IMR-90 (cell line): ENCODE measurements around the gene BTBD9. TPM values are rescaled to one million over a fixed set of nuclear protein-coding genes. Genes with fewer than 3 reads are reported as not detected.

Experiments used
- ATAC-seq: fragments of 200-7000 bp; cut with Tn5 transposase; 2 replicates; pipeline ENCODE4 v1.9.1; 2020; ENCODE audit warnings: low read depth, mild to moderate bottlenecking, moderate library complexity
- BruUV-seq: library from RNA; stranded (reverse); fragments of 400-500 nt; replicated peaks from 2 replicates; lab custom pipeline; 2021; lab: Mats Ljungman, UMichigan
- CTCF ChIA-PET: fragments of 300-600 bp; formaldehyde crosslinking; extraction: SDS; loops from one replicate; lab custom pipeline; 2021; ENCODE audit warnings: antibody characterized with exemption; lab: Yijun Ruan, JAX
- POLR2A ChIA-PET: fragments of 300-600 bp; sonication (Branson Sonifier 250); formaldehyde crosslinking; loops from one replicate; lab custom pipeline; 2022; ENCODE audit warnings: antibody characterized with exemption; ENCODE audit not compliant: unreplicated experiment; lab: Charles Lee
- DNase-seq: peaks from one replicate; pipeline ENCODE4 v3.0.0; 2013
- H2AFZ ChIP-seq: replicated peaks from 2 replicates; pipeline ENCODE3; 2013; ENCODE audit warnings: low read length, mild to moderate bottlenecking; ENCODE audit not compliant: poor library complexity
- H2AK5ac ChIP-seq: 2 replicates; pipeline ENCODE4 v1.6.1; 2013; ENCODE audit warnings: low read depth, low read length, inconsistent platforms
- H2AK9ac ChIP-seq: replicated peaks from 2 replicates; pipeline ENCODE3; 2013; ENCODE audit warnings: mild to moderate bottlenecking, low read depth, low read length, moderate library complexity; ENCODE audit not compliant: poor library complexity
- H2BK120ac ChIP-seq: 2 replicates; pipeline ENCODE4 v1.6.1; 2013; ENCODE audit warnings: low read depth, low read length, inconsistent platforms
- H2BK15ac ChIP-seq: 3 replicates; pipeline ENCODE4 v1.6.1; 2013; ENCODE audit warnings: low read depth, low read length, inconsistent platforms
- H2BK20ac ChIP-seq: 2 replicates; pipeline ENCODE4 v1.6.1; 2013; ENCODE audit warnings: low read depth, mild to moderate bottlenecking, inconsistent platforms, low read length, moderate library complexity
- H2BK5ac ChIP-seq: 2 replicates; pipeline ENCODE4 v1.6.1; 2013; ENCODE audit warnings: mild to moderate bottlenecking, low read depth, low read length, inconsistent platforms; ENCODE audit not compliant: poor library complexity, severe bottlenecking
- H3K14ac ChIP-seq: replicated peaks from 2 replicates; pipeline ENCODE4 v1.6.1; 2013; ENCODE audit warnings: low read depth, low read length, inconsistent platforms
- H3K18ac ChIP-seq: 2 replicates; pipeline ENCODE4 v1.6.1; 2013; ENCODE audit warnings: low read depth, low read length, control low read depth
- H3K23ac ChIP-seq: 2 replicates; pipeline ENCODE4 v1.6.1; 2013; ENCODE audit warnings: low read depth, low read length, inconsistent platforms
- H3K27ac ChIP-seq: 2 replicates; pipeline ENCODE4 v1.5.1; 2013; ENCODE audit warnings: mild to moderate bottlenecking, control low read depth, low read length; ENCODE audit not compliant: insufficient read depth
- H3K27me3 ChIP-seq: 2 replicates; pipeline ENCODE4 v1.6.1; 2013; ENCODE audit warnings: low read length; ENCODE audit not compliant: control insufficient read depth, insufficient read depth
- H3K36me3 ChIP-seq: 2 replicates; pipeline ENCODE4 v1.6.1; 2013; ENCODE audit warnings: low read length, mixed read lengths; ENCODE audit not compliant: control insufficient read depth, insufficient read depth
- H3K4ac ChIP-seq: 2 replicates; pipeline ENCODE4 v1.6.1; 2013; ENCODE audit warnings: low read depth, low read length, inconsistent platforms
- H3K4me1 ChIP-seq: 2 replicates; pipeline ENCODE4 v1.6.1; 2013; ENCODE audit warnings: low read length, mixed read lengths; ENCODE audit not compliant: control insufficient read depth, insufficient read depth
- H3K4me2 ChIP-seq: 2 replicates; pipeline ENCODE4 v1.6.1; 2013; ENCODE audit warnings: low read depth, mild to moderate bottlenecking, control low read depth, low read length, moderate library complexity
- H3K4me3 ChIP-seq: 2 replicates; pipeline ENCODE4 v1.5.1; 2013; ENCODE audit warnings: low read depth, mild to moderate bottlenecking, control low read depth, low read length, moderate library complexity; ENCODE audit not compliant: insufficient read depth
- H3K56ac ChIP-seq: 2 replicates; pipeline ENCODE4 v1.6.1; 2013; ENCODE audit warnings: low read length, inconsistent platforms; ENCODE audit not compliant: insufficient read depth; ENCODE audit errors: extremely low read depth
- H3K79me1 ChIP-seq, 2 experiments: 2 replicates each; pipeline ENCODE4 v1.6.1; 2013; ENCODE audit warnings: low read length in 2 of 2, inconsistent platforms in 1 of 2, low read depth in 1 of 2
- H3K9ac ChIP-seq: 2 replicates; pipeline ENCODE4 v1.6.1; 2013; ENCODE audit warnings: low read depth, low read length, control low read depth
- H3K9me1 ChIP-seq: 2 replicates; pipeline ENCODE4 v1.6.1; 2013; ENCODE audit warnings: low read length, inconsistent platforms; ENCODE audit not compliant: insufficient read depth
- H3K9me3 ChIP-seq: 2 replicates; pipeline ENCODE4 v1.6.1; 2013; ENCODE audit warnings: low read length; ENCODE audit not compliant: control insufficient read depth, insufficient read depth
- H4K20me1 ChIP-seq: 2 replicates; pipeline ENCODE4 v1.6.1; 2013; ENCODE audit warnings: low read length, inconsistent platforms; ENCODE audit not compliant: insufficient read depth
- H4K5ac ChIP-seq: 2 replicates; pipeline ENCODE4 v1.6.1; 2013; ENCODE audit warnings: mild to moderate bottlenecking, low read depth, low read length, control low read depth
- H4K8ac ChIP-seq, 2 experiments: 2 replicates each; pipeline ENCODE4 v1.6.1; 2013; ENCODE audit warnings: low read depth in 2 of 2, low read length in 2 of 2, control low read depth in 1 of 2, inconsistent platforms in 1 of 2
- H4K91ac ChIP-seq: 2 replicates; pipeline ENCODE4 v1.6.1; 2013; ENCODE audit warnings: low read depth, low read length, inconsistent platforms; ENCODE audit not compliant: insufficient read depth
- BHLHE40 ChIP-seq: fragments of 150-350 bp; IDR thresholded peaks from 2 replicates; pipeline ENCODE4 v1.6.1; 2016; ENCODE audit warnings: mild to moderate bottlenecking, low read depth, low read length
- CEBPB ChIP-seq: IDR thresholded peaks from 2 replicates; pipeline ENCODE4 v1.6.1; 2012; ENCODE audit warnings: low read depth, low read length, improper control_type of control experiment
- CHD1 ChIP-seq: IDR thresholded peaks from 2 replicates; pipeline ENCODE4 v1.6.1; 2012; ENCODE audit warnings: low read depth, low read length, improper control_type of control experiment
- FOS ChIP-seq: fragments of 150-350 bp; IDR thresholded peaks from 2 replicates; pipeline ENCODE4 v1.6.1; 2016; ENCODE audit warnings: low read depth, low read length
- MAFK ChIP-seq: IDR thresholded peaks from 2 replicates; pipeline ENCODE4 v1.6.1; 2012; ENCODE audit warnings: low read depth, low read length, improper control_type of control experiment
- MAZ ChIP-seq: IDR thresholded peaks from 2 replicates; pipeline ENCODE4 v1.6.1; 2012; ENCODE audit warnings: low read depth, mild to moderate bottlenecking, low read length, improper control_type of control experiment, moderate library complexity, borderline replicate concordance
- MXI1 ChIP-seq: IDR thresholded peaks from 2 replicates; pipeline ENCODE4 v1.6.1; 2012; ENCODE audit warnings: low read depth, mild to moderate bottlenecking, low read length, moderate library complexity, borderline replicate concordance
- NFE2L2 ChIP-seq: fragments of 150-350 bp; IDR thresholded peaks from 2 replicates; pipeline ENCODE4 v1.6.1; 2016; ENCODE audit warnings: low read depth, mild to moderate bottlenecking, low read length
- POLR2A ChIP-seq: IDR thresholded peaks from 2 replicates; pipeline ENCODE4 v1.6.1; 2012; ENCODE audit warnings: mild to moderate bottlenecking, low read depth, low read length
- RAD21 ChIP-seq: IDR thresholded peaks from 2 replicates; pipeline ENCODE4 v1.6.1; 2012; ENCODE audit warnings: low read length, improper control_type of control experiment
- RCOR1 ChIP-seq: IDR thresholded peaks from 2 replicates; pipeline ENCODE4 v1.6.1; 2012; ENCODE audit warnings: mild to moderate bottlenecking, low read length, improper control_type of control experiment; ENCODE audit not compliant: insufficient replicate concordance
- RFX5 ChIP-seq: IDR thresholded peaks from 2 replicates; pipeline ENCODE4 v1.8.0; 2012; ENCODE audit warnings: low read depth, mild to moderate bottlenecking, low read length, moderate library complexity
- SMC3 ChIP-seq: fragments of 150-350 bp; IDR thresholded peaks from 2 replicates; pipeline ENCODE4 v1.6.1; 2016; ENCODE audit warnings: low read depth, mild to moderate bottlenecking, antibody characterized with exemption, low read length, moderate library complexity
- USF2 ChIP-seq: fragments of 150-350 bp; IDR thresholded peaks from 2 replicates; pipeline ENCODE4 v1.6.1; 2017; ENCODE audit warnings: mild to moderate bottlenecking, antibody characterized with exemption, low read length, low read depth
- WGBS, 2 experiments: methylation state at CpG; one replicate each; pipeline versions ENCODE4 v1.1.5 to v1.1.7; 2013; ENCODE audit warnings: missing lambda C conversion rate in 2 of 2; ENCODE audit not compliant: insufficient read length in 1 of 2; ENCODE audit errors: extremely low coverage in 2 of 2; 5-methylcytosine and 5-hydroxymethylcytosine counted together
- dilution Hi-C: fragments of 300-500 bp; cut with HindIII; formaldehyde crosslinking; loops from one replicate; pipeline ENCODE4 v1.14.3; 2018; ENCODE audit warnings: low sequenced_read_pairs; ENCODE audit not compliant: unreplicated experiment
- in situ Hi-C: fragments of 300-500 bp; cut with MboI; formaldehyde crosslinking; loops from 3 replicates; pipeline ENCODE4 v1.14.3; 2019; ENCODE audit warnings: low sequenced_read_pairs, inconsistent platforms, mixed read lengths
- intact Hi-C: fragments of 100-400 bp; cut with micrococcal nuclease; formaldehyde crosslinking; loops from 2 replicates; pipeline ENCODE4 v1.10.0; 2022
- polyA plus RNA-seq, 3 experiments: library from polyadenylated mRNA; depleted of rRNA; stranded (reverse); fragments of >200 nt; gene quantifications; 2 replicates each; pipeline ENCODE4 v1.2.3, GENCODE V29; 2012; ENCODE audit warnings: low replicate concordance in 1 of 3
- total RNA-seq: library from RNA; depleted of rRNA; stranded (reverse); fragments of >200 nt; gene quantifications from 2 replicates; pipeline ENCODE4 v1.2.3, GENCODE V29; 2012
- TF ChIP-seq, protein P1 (sequence below): conservative IDR thresholded peaks from 2 replicates; pipeline ENCODE4 v1.5.1; 2012; ENCODE audit warnings: mild to moderate bottlenecking, low read depth, low read length, improper control_type of control experiment
- TF ChIP-seq, protein P2 (sequence below): fragments of 150-350 bp; IDR thresholded peaks from 2 replicates; pipeline ENCODE4 v1.6.1; 2016; ENCODE audit warnings: low read depth, mild to moderate bottlenecking, low read length, moderate library complexity, borderline replicate concordance

The BTBD9 gene
- total and polyA plus RNA-seq, 2 of the 4 experiments (the other 2 are of a cell fraction): 4.1 to 22.0 TPM

- H4K91ac ChIP-seq: no peak overlapping the region
- no peak overlapping the region for H2BK15ac ChIP-seq
- H2AK9ac ChIP-seq: no peak overlapping the region
- WGBS, 2 experiments: no CpG with 5 or more reads among the region's 5 CpGs
- DNase-seq: no peak
- H3K36me3 ChIP-seq: no peaks in the 10 kb centered on the region
- no peak for TF ChIP-seq MXI1
- TF ChIP-seq BHLHE40: no peak
- TF ChIP-seq POLR2A: no peak
- TF ChIP-seq MAFK: no peak
- TF ChIP-seq CEBPB: no peak
- TF ChIP-seq FOS: no peak
- no peak for TF ChIP-seq CHD1
- no peak for TF ChIP-seq SMC3
- TF ChIP-seq, protein P1, sequence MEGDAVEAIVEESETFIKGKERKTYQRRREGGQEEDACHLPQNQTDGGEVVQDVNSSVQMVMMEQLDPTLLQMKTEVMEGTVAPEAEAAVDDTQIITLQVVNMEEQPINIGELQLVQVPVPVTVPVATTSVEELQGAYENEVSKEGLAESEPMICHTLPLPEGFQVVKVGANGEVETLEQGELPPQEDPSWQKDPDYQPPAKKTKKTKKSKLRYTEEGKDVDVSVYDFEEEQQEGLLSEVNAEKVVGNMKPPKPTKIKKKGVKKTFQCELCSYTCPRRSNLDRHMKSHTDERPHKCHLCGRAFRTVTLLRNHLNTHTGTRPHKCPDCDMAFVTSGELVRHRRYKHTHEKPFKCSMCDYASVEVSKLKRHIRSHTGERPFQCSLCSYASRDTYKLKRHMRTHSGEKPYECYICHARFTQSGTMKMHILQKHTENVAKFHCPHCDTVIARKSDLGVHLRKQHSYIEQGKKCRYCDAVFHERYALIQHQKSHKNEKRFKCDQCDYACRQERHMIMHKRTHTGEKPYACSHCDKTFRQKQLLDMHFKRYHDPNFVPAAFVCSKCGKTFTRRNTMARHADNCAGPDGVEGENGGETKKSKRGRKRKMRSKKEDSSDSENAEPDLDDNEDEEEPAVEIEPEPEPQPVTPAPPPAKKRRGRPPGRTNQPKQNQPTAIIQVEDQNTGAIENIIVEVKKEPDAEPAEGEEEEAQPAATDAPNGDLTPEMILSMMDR: no peak
- no peak for TF ChIP-seq USF2
- no peak for TF ChIP-seq MAZ
- TF ChIP-seq RFX5: no peak
- no peak for TF ChIP-seq NFE2L2
- TF ChIP-seq, protein P2, sequence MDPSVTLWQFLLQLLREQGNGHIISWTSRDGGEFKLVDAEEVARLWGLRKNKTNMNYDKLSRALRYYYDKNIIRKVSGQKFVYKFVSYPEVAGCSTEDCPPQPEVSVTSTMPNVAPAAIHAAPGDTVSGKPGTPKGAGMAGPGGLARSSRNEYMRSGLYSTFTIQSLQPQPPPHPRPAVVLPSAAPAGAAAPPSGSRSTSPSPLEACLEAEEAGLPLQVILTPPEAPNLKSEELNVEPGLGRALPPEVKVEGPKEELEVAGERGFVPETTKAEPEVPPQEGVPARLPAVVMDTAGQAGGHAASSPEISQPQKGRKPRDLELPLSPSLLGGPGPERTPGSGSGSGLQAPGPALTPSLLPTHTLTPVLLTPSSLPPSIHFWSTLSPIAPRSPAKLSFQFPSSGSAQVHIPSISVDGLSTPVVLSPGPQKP: no peak
- TF ChIP-seq RCOR1: no peak
- TF ChIP-seq RAD21: no peak
- ChIA-PET CTCF (no interaction called here), POLR2A (no interaction called here)
- H3K9me1 ChIP-seq: peaks cover 8% of the 10 kb centered on the region; the same call in 1 of the 2 replicates
- H3K27ac ChIP-seq: no peak overlapping the region
- no TSS peak for BruUV-seq
- H3K79me1 ChIP-seq: no peaks in the 10 kb centered on the region
- 0 out of 2 replicates have a peak overlapping the region, but pooled peaks have one; percentile 42 for H3K23ac ChIP-seq
- intact Hi-C loops (no loop called here), dilution Hi-C loops (no loop called here), in situ Hi-C loops (no loop called here)
- no peak overlapping the region for H4K8ac ChIP-seq
- no peak overlapping the region for H3K56ac ChIP-seq
- H2AFZ ChIP-seq: no peak overlapping the region
- no peaks in the 10 kb centered on the region for H3K27me3 ChIP-seq
- no peak overlapping the region for H2BK120ac ChIP-seq
- H3K4ac ChIP-seq: no peak overlapping the region
- H3K9me3 ChIP-seq: no peaks in the 10 kb centered on the region
- no peaks in the 10 kb centered on the region for H3K4me1 ChIP-seq
- H3K14ac ChIP-seq: no peak overlapping the region
- no peak overlapping the region for H3K18ac ChIP-seq
- no peak overlapping the region for H3K4me3 ChIP-seq
- H3K9ac ChIP-seq: no peak overlapping the region
- H2BK20ac ChIP-seq: no peak overlapping the region
- no peak overlapping the region for H3K4me2 ChIP-seq
- H2BK5ac ChIP-seq: no peak overlapping the region
- no peaks in the 10 kb centered on the region for H4K20me1 ChIP-seq
- no peak overlapping the region for H2AK5ac ChIP-seq
- no peak for ATAC-seq
- H4K5ac ChIP-seq: no peak overlapping the region
Measured at GRCh38 chr6:38192487-38192886, 447.2 kb downstream of the BTBD9 start.
